Neural progenitor cell (in vitro differentiated cells): ENCODE data around the gene NAT10.

Source experiments
- CTCF ChIP-seq: fragments of 200-600 bp; sonication (generic); IDR thresholded peaks from 2 replicates; pipeline ENCODE4 v1.5.1; 2017; ENCODE audit warnings: antibody characterized with exemption, mild to moderate bottlenecking
- EZH2 ChIP-seq: fragments of 200-600 bp; sonication (generic); IDR thresholded peaks from 2 replicates; pipeline ENCODE4 v1.6.1; 2017; ENCODE audit warnings: antibody characterized with exemption, mild to moderate bottlenecking, moderate library complexity
- EZH2phosphoT487 ChIP-seq: fragments of 200-600 bp; sonication (generic); IDR thresholded peaks from 2 replicates; pipeline ENCODE4 v1.6.1; 2017; ENCODE audit warnings: antibody characterized with exemption

DNA sequence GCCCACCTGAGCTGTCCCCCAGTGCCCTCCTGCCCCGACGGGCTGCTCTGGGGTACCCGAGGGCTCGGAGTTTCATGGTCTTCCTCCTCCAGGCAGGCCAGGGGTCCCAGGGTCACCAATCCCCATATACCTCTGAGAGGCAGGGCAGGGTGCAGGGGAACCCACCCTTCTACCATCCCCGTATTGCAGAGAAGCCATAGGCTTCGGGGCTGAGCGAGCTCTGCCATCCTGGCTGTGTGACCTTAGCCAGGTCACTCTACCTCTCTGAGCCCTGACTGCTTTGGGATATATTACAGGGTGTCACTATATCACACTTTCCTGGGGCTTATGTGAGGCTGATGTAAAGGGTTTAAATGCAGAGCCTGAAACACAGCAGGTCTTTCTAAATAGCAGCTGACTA is 57.4 kb downstream of the NAT10 start:
- TF ChIP-seq CTCF (no peak), EZH2phosphoT487 (no peak), EZH2 (no peak)
